HCT116 (cell line): ENCODE data around the gene ZBTB42. TPM values are rescaled to one million over a fixed set of nuclear protein-coding genes. Genes with fewer than 3 reads are reported as not detected.

Source experiments
- ATAC-seq: fragments of 200-7000 bp; cut with Tn5 transposase; 2 replicates; pipeline ENCODE4 v1.9.1; 2020; ENCODE audit warnings: mild to moderate bottlenecking, moderate library complexity
- BruUV-seq: library from RNA; stranded (reverse); fragments of 400-500 nt; replicated peaks from 2 replicates; lab custom pipeline; 2021; lab: Mats Ljungman, UMichigan
- CTCF ChIA-PET: fragments of 300-600 bp; sonication (Branson Sonifier 250); formaldehyde crosslinking; loops from one replicate; lab custom pipeline; 2021; ENCODE audit warnings: antibody characterized with exemption; lab: Charles Lee
- POLR2A ChIA-PET: fragments of 300-600, 350-600 bp; sonication (Branson Sonifier 250); formaldehyde crosslinking; loops from one replicate; lab custom pipeline; 2021; ENCODE audit warnings: antibody characterized with exemption; lab: Charles Lee
- RAD21 ChIA-PET, 2 experiments: fragments of 300-600 bp; sonication (Branson Sonifier 250); formaldehyde crosslinking; loops; one replicate each; lab custom pipeline; 2023; ENCODE audit warnings: low total read pairs in 2 of 2; ENCODE audit not compliant: uncharacterized antibody in 2 of 2, unreplicated experiment in 2 of 2, low non-redundant PET in 1 of 2; lab: Charles Lee
- DNase-seq: peaks from one replicate; pipeline ENCODE4 v3.0.0-alpha.2; 2010; ENCODE audit warnings: low read depth, low spot score
- H2AFZ ChIP-seq: fragments of 200-600 bp; shearing (Covaris generic), sonication (generic); 2 replicates; pipeline ENCODE4 v1.6.1; 2017; ENCODE audit warnings: low read depth, mixed run types, mixed read lengths, antibody characterized with exemption, low read length; ENCODE audit not compliant: poor library complexity, severe bottlenecking
- H3K27ac ChIP-seq: 2 replicates; pipeline ENCODE4 v1.5.1; 2012; ENCODE audit warnings: low read depth, low read length
- H3K27me3 ChIP-seq: fragments of 200-600 bp; sonication (generic); 2 replicates; pipeline ENCODE4 v1.6.1; 2016; ENCODE audit warnings: mixed run types, low read length, mixed read lengths; ENCODE audit not compliant: insufficient read depth
- H3K36me3 ChIP-seq, 2 experiments: fragments of 200-500 bp in 1 of 2; fragments of 200-600 bp in 1 of 2; sonication (Bioruptor generic) in 1 of 2; sonication (generic) in 1 of 2; 2 replicates each; pipeline versions ENCODE4 v1.5.1 to v1.6.1; 2014 to 2016; ENCODE audit warnings: low read length in 2 of 2, inconsistent platforms in 1 of 2, mixed read lengths in 1 of 2, mixed run types in 1 of 2; ENCODE audit not compliant: insufficient read depth in 2 of 2, control insufficient read depth in 1 of 2
- H3K4me1 ChIP-seq, 2 experiments: fragments of 200-600 bp in 1 of 2; sonication (generic) in 1 of 2; 2 replicates each; pipeline versions ENCODE4 v1.5.1 to v1.6.1; 2012 to 2017; ENCODE audit warnings: low read length in 2 of 2, inconsistent platforms in 1 of 2, mild to moderate bottlenecking in 1 of 2, mixed read lengths in 1 of 2, mixed run types in 1 of 2, moderate library complexity in 1 of 2; ENCODE audit not compliant: insufficient read depth in 2 of 2, control insufficient read depth in 1 of 2
- H3K4me2 ChIP-seq: fragments of 200-600 bp; sonication (generic); 2 replicates; pipeline ENCODE4 v1.6.1; 2017; ENCODE audit warnings: mixed run types, low read length, mixed read lengths
- H3K4me3 ChIP-seq, 2 experiments: fragments of 200-600 bp in 1 of 2; sonication (generic) in 1 of 2; replicated peaks in 1 of 2; 2 replicates each; pipeline ENCODE4 v1.5.1; 2011 to 2016; ENCODE audit warnings: low read length in 2 of 2, control low read depth in 1 of 2, low read depth in 1 of 2, mild to moderate bottlenecking in 1 of 2, mixed read lengths in 1 of 2, mixed run types in 1 of 2
- H3K79me2 ChIP-seq: fragments of 200-600 bp; sonication (generic); 2 replicates; pipeline ENCODE4 v1.6.1; 2017; ENCODE audit warnings: mild to moderate bottlenecking, mixed run types, low read length, moderate library complexity, mixed read lengths; ENCODE audit not compliant: insufficient read depth
- H3K9ac ChIP-seq: fragments of 200-600 bp; sonication (generic); 2 replicates; pipeline ENCODE4 v1.6.1; 2016; ENCODE audit warnings: low read length, mixed read lengths
- H3K9me2 ChIP-seq: fragments of 200-600 bp; sonication (generic), shearing (Covaris generic); 2 replicates; pipeline ENCODE4 v1.6.1; 2017; ENCODE audit warnings: mixed run types, mild to moderate bottlenecking, moderate library complexity; ENCODE audit not compliant: insufficient read depth
- H3K9me3 ChIP-seq, 2 experiments: fragments of 200-500 bp in 1 of 2; fragments of 200-600 bp in 1 of 2; sonication (Bioruptor generic) in 1 of 2; sonication (generic) in 1 of 2; 2 replicates each; pipeline ENCODE4 v1.6.1; 2014 to 2017; ENCODE audit warnings: low read length in 2 of 2, mixed read lengths in 2 of 2, inconsistent platforms in 1 of 2, low read depth in 1 of 2, mild to moderate bottlenecking in 1 of 2, mixed run types in 1 of 2, moderate library complexity in 1 of 2; ENCODE audit not compliant: control insufficient read depth in 1 of 2, insufficient read depth in 1 of 2
- H4K20me1 ChIP-seq: fragments of 200-600 bp; sonication (generic), shearing (Covaris generic); 2 replicates; pipeline ENCODE4 v1.6.1; 2017; ENCODE audit warnings: mixed run types, mild to moderate bottlenecking, moderate library complexity; ENCODE audit not compliant: insufficient read depth
- CTCF ChIP-seq, 3 experiments: fragments of 200-600 bp in 1 of 3; sonication (generic) in 1 of 3; IDR thresholded peaks in 2 of 3; conservative IDR thresholded peaks in 1 of 3; 2 replicates each; pipeline ENCODE4 v1.5.1; 2012 to 2017; ENCODE audit warnings: low read depth in 2 of 3, low read length in 2 of 3, antibody characterized with exemption in 1 of 3, borderline replicate concordance in 1 of 3, control low read depth in 1 of 3, mild to moderate bottlenecking in 1 of 3, mixed read lengths in 1 of 3, mixed run types in 1 of 3, moderate library complexity in 1 of 3; ENCODE audit not compliant: insufficient read depth in 1 of 3
- EZH2phosphoT487 ChIP-seq: fragments of 200-600 bp; IDR thresholded peaks from 2 replicates; pipeline ENCODE4 v1.6.1; 2018; ENCODE audit warnings: antibody characterized with exemption, borderline replicate concordance
- ZBTB33 ChIP-seq: IDR thresholded peaks from 2 replicates; pipeline ENCODE4 v1.6.1; 2011; ENCODE audit warnings: mild to moderate bottlenecking, low read length, moderate library complexity; ENCODE audit not compliant: insufficient replicate concordance; ENCODE audit errors: extremely low read depth
- intact Hi-C: fragments of 100-400 bp; cut with micrococcal nuclease; formaldehyde crosslinking; loops from 2 replicates; pipeline ENCODE4 v1.10.0; 2022
- total RNA-seq: library from RNA; stranded (reverse); gene quantifications from one replicate; pipeline ENCODE4 v1.2.1, GENCODE V29; 2021; ENCODE audit not compliant: unreplicated experiment

Gene ZBTB42
- total RNA-seq, 1 experiment from 2014 or later, result 4.4 TPM

- no peaks in the 10 kb centered on the region for H4K20me1 ChIP-seq
- no peak overlapping the region for H2AFZ ChIP-seq
- POLR2A ChIA-PET, result interaction anchor here (1.5 kb wide), 1 partner anchor 48 kb away, joined by 3 read pairs; the partner anchor contains the start of gene SIVA1
- CTCF ChIA-PET, result no interaction called here
- no peaks in the 10 kb centered on the region for H3K79me2 ChIP-seq
- no peaks in the 10 kb centered on the region for H3K9me2 ChIP-seq
- RAD21 ChIA-PET, result interaction anchor here in 1 of 2 experiments (0.6 kb wide), 1 partner anchor 76 kb away, joined by 5 read pairs; no protein-coding TSS in a partner anchor
- H3K27me3 ChIP-seq, result no peaks in the 10 kb centered on the region
- peak overlapping the region; percentile 51 for H3K4me2 ChIP-seq
- no TSS peak for BruUV-seq
- DNase-seq (no peak), ATAC-seq (peak; percentile 65)
- peaks cover 31 to 52% of the 10 kb centered on the region in 2 experiments for H3K4me1 ChIP-seq
- H3K4me3 ChIP-seq, result peak overlapping the region in 1 of 2 experiments; percentile 20; a peak in 1 of 4 replicates
- H3K27ac ChIP-seq, result peak overlapping the region; percentile 66; the same call in 1 of the 2 replicates
- intact Hi-C loops, result no loop called here
- H3K9ac ChIP-seq, result 0 out of 2 replicates have a peak overlapping the region, but pooled peaks have one; percentile 11
- no peaks in the 10 kb centered on the region for H3K9me3 ChIP-seq
- H3K36me3 ChIP-seq, result no peaks in the 10 kb centered on the region
- TF ChIP-seq ZBTB33 (peak; percentile 13), CTCF (IDR thresholded peaks at IDR 0.05 in 2 of 3, conservative IDR thresholded peaks at IDR 0.05 in 1 of 3; ENCODE audit: borderline replicate concordance in 1 of 3, insufficient read depth in 1 of 3, low read depth in 2 of 3, low read length in 2 of 3) (peak in 2 of 3 experiments; percentile 25 to 28; a peak in 2 of 6 replicates), EZH2phosphoT487 (no peak)
Observed at GRCh38 chr14:104800015-104800770, 708 bp upstream of the ZBTB42 start.
